ENCODE data around the gene PPM1J.
"Not testable (repeated sequence)": the region's sequence is repeated elsewhere in the genome, so short reads cannot be mapped to it uniquely, and the experiment has no call there.

The PPM1J gene

DNA sequence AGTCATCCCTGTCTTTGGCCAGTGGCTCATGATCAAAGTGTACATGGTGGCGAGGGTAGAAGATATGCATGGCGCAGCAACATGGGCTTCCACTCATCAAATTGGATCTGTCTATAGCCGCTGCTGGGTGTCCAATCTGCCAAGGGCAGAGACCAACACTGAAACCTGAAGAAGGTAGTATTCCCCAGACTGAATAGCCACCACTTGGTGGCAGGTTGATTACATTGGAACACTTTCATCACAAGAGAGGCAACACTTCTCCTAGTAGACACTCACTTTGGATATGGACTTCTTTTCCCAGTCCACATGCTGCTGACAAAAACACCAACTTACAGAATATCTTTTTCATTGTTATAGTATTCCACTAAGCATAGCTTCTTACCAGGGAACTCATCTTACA is 22.4 kb upstream of the PPM1J start:
- Histone ChIP-seq H3K9me3 (peaks cover 14% of the 10 kb centered on the region), H3K27ac (no peak overlapping the region), H3K4me1 (no peaks in the 10 kb centered on the region), H3K36me3 (no peaks in the 10 kb centered on the region), H3K4me3 (no peak overlapping the region), H3K27me3 (no peaks in the 10 kb centered on the region), H3K4me2 (no peak overlapping the region), H3K9ac (no peak overlapping the region), H4K20me1 (no peaks in the 10 kb centered on the region)
- TF ChIP-seq Cebpa-rat (IDR thresholded peaks at IDR 0.05) = no peak

DNA sequence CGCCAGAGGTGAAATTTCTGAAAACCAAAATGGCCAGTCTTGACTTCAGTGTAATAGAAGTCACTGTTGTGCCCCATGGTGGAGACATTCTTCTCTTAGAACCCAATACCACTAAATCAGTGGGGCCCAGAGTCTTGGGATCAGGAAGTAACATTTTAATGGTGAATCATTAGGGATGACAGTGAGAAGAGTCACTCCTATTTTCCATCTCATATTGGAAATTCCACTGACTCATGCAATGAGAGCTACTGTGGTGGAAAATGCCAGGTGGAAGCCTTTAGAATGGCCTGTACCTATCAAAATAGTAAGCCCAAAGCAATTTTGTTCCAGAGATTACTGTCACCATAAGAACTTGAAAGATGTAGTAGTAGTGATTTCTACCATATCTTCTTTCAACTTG is 20.6 kb upstream of the PPM1J start:
- Histone ChIP-seq H3K27ac (no peak overlapping the region), H3K27me3 (no peaks in the 10 kb centered on the region), H4K20me1 (no peaks in the 10 kb centered on the region), H3K4me2 (no peak overlapping the region), H3K9ac (no peak overlapping the region), H3K9me3 (peaks cover 9% of the 10 kb centered on the region; the same call in 1 of the 2 replicates), H3K4me1 (peaks cover 16% of the 10 kb centered on the region), H3K36me3 (no peaks in the 10 kb centered on the region), H3K4me3 (no peak overlapping the region)
- TF ChIP-seq Cebpa-rat (IDR thresholded peaks at IDR 0.05) = no peak

DNA sequence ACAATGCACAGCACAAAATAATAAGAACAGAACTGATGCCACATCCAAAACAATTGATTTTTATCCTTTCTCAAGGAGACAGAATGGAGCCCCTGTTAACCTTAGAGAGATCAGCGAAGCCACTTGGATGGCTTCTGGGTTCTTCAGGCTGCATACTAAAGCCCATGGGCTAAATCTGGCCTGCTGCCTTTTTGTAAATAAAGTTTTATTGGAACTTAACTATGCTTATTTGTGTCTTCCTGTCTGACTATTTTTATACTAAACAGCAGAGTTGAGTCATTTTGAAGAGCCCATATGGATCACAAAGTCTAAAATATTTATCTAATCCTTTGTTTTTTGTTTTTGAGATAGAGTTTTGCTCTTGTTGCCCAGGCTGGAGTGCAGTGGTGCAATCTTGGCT is 16.3 kb upstream of the PPM1J start:
- Histone ChIP-seq H4K20me1 (no peaks in the 10 kb centered on the region), H3K9ac (no peak overlapping the region), H3K27ac (no peak overlapping the region), H3K27me3 (no peaks in the 10 kb centered on the region), H3K36me3 (no peaks in the 10 kb centered on the region), H3K9me3 (no peaks in the 10 kb centered on the region), H3K4me2 (peak overlapping the region; percentile 17; the same call in 1 of the 2 replicates), H3K4me1 (peaks cover 26% of the 10 kb centered on the region), H3K4me3 (no peak overlapping the region)
- no peak for TF ChIP-seq Cebpa-rat (IDR thresholded peaks at IDR 0.05)

DNA sequence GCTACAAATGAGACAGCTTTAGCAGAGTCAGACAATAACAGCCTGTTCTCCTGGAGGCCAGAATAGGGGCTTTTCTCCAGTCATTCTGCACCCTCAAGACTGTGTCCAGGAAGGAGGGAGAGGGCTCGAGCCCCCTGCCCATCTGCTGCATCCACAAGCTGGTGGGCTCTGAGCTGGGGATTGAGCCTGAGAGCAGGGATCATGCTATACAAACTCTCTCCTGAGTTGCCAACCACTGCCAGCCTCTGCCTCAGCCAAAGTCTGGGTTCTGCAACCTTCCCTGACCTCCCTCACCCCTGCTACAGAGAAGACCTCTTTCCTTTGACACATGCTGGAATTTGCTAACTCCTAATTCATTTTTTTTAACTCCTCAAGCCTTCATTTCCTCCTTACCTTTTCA is 14.8 kb upstream of the PPM1J start:
- Histone ChIP-seq H3K4me2 (peak overlapping the region; percentile 30; the same call in 1 of the 2 replicates), H3K36me3 (no peaks in the 10 kb centered on the region), H3K27ac (no peak overlapping the region), H3K9ac (no peak overlapping the region), H3K9me3 (no peaks in the 10 kb centered on the region), H4K20me1 (no peaks in the 10 kb centered on the region), H3K4me1 (peaks cover 26% of the 10 kb centered on the region), H3K4me3 (no peak overlapping the region), H3K27me3 (no peaks in the 10 kb centered on the region)
- TF ChIP-seq Cebpa-rat (IDR thresholded peaks at IDR 0.05) = no peak

DNA sequence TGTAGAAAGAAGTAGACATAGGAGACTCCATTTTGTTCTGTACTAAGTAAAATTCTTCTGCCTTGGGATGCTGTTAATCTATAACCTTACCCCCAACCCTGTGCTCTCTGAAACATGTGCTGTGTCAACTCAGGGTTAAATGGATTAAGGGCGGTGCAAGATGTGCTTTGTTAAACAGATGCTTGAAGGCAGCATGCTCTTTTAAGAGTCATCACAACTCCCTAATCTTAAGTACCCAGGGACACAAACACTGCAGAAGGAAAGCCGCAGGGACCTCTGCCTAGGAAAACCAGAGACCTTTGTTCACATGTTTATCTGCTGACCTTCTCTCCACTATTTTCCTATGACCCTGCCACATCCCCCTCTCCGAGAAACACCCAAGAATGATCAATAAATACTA is 13.9 kb upstream of the PPM1J start:
- not testable (repeated sequence) for H3K9ac ChIP-seq, H3K36me3 ChIP-seq, H3K27ac ChIP-seq, H4K20me1 ChIP-seq, H3K27me3 ChIP-seq, H3K9me3 ChIP-seq, H3K4me3 ChIP-seq, H3K4me2 ChIP-seq
- H3K4me1 ChIP-seq = peaks cover 26% of the 10 kb centered on the region

DNA sequence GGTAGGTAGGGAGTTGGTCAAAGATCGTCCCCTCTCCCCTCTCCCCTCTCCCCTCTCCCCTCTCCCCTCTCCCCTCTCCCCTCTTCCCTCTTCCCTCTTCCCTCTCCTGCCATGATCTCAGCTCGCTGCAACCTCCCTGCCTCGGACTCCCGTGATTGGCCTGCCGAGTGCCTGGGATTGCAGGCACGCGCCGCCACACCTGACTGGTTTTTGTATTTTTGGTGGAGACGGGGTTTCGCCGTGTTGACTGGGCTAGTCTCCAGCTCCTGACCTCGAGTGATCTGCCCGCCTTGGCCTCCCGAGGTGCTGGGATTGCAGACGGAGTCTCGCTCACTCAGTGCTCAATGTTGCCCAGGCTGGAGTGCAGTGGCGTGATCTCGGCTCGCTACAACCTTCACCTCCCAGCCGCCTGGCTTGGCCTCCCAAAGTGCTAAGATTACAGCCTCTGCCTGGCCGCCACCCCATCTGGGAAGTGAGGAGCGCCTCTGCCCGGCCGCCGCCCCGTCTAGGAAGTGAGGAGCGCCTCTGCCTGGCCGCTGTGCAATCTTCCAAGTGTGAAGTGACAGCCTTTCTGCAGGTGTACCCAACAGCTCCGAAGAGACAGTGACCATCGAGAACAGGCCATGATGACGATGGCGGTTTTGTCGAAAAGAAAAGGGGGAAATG is 13.3 kb upstream of the PPM1J start:
- H3K36me3 ChIP-seq, H4K20me1 ChIP-seq, H3K27me3 ChIP-seq, H3K9me3 ChIP-seq, H3K27ac ChIP-seq, H3K9ac ChIP-seq, H3K4me3 ChIP-seq, H3K4me2 ChIP-seq: not testable (repeated sequence)
- peaks cover 26% of the 10 kb centered on the region for H3K4me1 ChIP-seq

DNA sequence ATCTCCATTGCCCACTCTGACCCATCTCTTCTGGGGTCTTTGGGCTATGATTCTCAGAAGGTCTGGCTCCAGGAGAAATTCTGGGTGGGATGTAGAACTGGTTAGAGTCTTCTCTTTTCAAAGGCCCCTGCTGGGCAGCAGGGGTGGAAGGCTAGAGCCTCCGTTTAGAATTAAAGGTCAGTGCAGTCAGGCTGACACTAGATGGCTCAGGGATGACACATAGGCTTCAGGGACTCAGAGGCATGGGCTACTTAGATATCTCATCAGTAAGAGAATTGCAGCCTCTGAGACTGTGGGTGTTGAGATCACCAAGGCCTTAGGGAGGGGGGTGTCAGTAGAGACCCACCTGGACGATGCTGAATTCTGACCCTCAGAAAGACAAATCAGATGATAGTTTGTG is 12.6 kb upstream of the PPM1J start:
- Histone ChIP-seq H3K27me3 (no peaks in the 10 kb centered on the region), H3K27ac (no peak overlapping the region), H3K9ac (no peak overlapping the region), H3K9me3 (no peaks in the 10 kb centered on the region), H3K4me3 (no peak overlapping the region), H3K36me3 (no peaks in the 10 kb centered on the region), H4K20me1 (no peaks in the 10 kb centered on the region), H3K4me1 (peaks cover 26% of the 10 kb centered on the region), H3K4me2 (no peak overlapping the region)
- TF ChIP-seq Cebpa-rat (IDR thresholded peaks at IDR 0.05) = no peak

DNA sequence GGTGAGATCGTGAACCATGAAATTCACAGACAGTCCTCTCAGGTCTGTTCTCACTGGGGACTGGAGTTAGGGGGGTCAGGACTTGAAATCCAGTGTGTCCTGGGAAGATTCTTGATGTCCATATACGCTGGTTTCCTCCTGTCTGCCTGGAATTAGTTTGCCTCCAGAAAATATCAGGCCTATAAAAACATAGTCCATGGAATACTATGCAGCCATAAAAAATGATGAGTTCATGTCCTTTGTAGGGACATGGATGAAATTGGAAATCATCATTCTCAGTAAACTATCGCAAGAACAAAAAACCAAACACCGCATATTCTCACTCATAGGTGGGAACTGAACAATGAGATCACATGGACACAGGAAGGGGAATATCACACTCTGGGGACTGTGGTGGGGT is 9.1 kb upstream of the PPM1J start:
- H3K36me3 ChIP-seq, H3K9me3 ChIP-seq, H3K9ac ChIP-seq, H3K4me2 ChIP-seq, H3K27me3 ChIP-seq, H3K27ac ChIP-seq, H3K4me1 ChIP-seq, H4K20me1 ChIP-seq, H3K4me3 ChIP-seq: not testable (repeated sequence)

DNA sequence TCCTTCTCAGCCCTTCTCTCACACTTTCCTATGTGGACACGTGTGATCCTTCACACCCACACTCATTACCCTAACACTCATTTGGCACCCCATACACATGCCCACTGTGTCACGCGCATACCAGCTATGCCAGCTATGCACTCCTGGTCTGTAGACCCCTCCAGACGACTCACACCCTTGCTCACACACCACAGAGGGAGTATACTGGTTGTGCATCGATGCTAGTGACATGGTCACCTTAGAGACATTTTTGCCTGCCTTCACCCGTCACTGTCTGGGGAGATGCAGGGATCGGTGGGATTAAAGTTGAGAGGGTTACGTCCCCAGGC is 8.3 kb upstream of the PPM1J start:
- Histone ChIP-seq H3K4me3 (no peak overlapping the region), H3K4me1 (peaks cover 6% of the 10 kb centered on the region), H3K9ac (no peak overlapping the region), H3K27ac (no peak overlapping the region), H3K27me3 (no peaks in the 10 kb centered on the region), H3K9me3 (no peaks in the 10 kb centered on the region), H3K36me3 (no peaks in the 10 kb centered on the region), H4K20me1 (no peaks in the 10 kb centered on the region), H3K4me2 (peak overlapping the region; percentile 52; the same call in 1 of the 2 replicates)
- no peak for TF ChIP-seq Cebpa-rat (IDR thresholded peaks at IDR 0.05)

DNA sequence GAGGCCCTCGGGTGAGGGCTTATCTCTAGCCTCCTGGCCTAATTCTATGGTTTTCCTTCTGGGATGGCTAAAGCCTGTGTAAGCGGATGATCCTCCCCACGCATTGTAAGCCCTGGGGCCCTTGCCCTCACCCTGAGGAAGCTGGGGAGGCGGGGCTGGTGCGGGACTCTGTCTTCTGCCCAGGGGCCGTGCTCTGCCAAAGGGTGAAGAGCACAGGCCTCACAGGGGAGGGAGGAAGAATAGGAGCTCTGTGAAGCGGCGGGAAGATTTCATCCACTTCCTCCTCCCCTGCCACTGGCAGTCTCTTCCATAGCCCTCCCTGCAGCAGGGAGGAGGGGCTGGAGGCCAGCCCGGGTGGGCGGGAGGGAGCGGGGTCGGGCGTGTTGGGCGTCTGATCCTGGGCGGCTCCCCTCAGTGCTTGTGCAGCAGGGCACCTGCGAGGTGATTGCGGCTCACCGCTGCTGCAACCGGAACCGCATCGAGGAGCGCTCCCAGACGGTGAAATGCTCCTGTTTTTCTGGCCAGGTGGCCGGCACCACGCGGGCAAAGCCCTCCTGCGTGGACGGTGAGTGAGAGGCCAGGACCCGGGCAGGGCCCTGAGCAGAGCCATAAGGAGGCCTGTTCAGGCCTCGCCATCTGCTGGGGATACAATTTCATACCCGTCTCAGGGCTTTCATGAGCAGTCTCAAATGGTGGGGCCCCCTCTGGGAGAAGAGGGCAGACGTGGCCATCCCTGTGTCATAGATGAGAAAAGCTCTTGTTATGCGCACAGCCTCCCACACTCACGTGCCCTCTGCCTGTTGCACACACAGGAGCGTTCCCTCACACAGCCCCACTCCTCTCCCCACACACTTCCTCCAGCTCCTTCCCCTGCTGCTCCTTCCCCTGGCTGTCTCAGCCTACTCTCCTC is 7.7 kb upstream of the PPM1J start:
- Histone ChIP-seq H3K27ac (no peak overlapping the region), H3K27me3 (no peaks in the 10 kb centered on the region), H3K9me3 (no peaks in the 10 kb centered on the region), H3K4me1 (peaks cover 8% of the 10 kb centered on the region), H3K9ac (peak overlapping the region; percentile 53; the same call in 1 of the 2 replicates), H3K4me2 (peak overlapping the region; percentile 52), H3K4me3 (no peak overlapping the region), H3K36me3 (no peaks in the 10 kb centered on the region), H4K20me1 (no peaks in the 10 kb centered on the region)
- TF ChIP-seq Cebpa-rat (IDR thresholded peaks at IDR 0.05) = no peak
